Spleen (tissue), 11 donors: Measurements from ENCODE around the gene JPH2. TPM values are rescaled to one million over a fixed set of nuclear protein-coding genes. Genes with fewer than 3 reads are reported as not detected.

ENCODE experiments used
- DNase-seq: peaks from one replicate; pipeline ENCODE4 v3.0.0-alpha.2; 2020
- H3K27ac ChIP-seq, 8 donors: fragments of 200-600 bp; sonication (generic) in 7 of 8; 1 replicate in 4 of 8; 2 replicates in 4 of 8; pipeline versions ENCODE4 v1.5.0 to v1.8.0; 2016 to 2021; ENCODE audit warnings: inconsistent platforms in 4 of 8, mild to moderate bottlenecking in 4 of 8, moderate library complexity in 1 of 8
- H3K27me3 ChIP-seq, 7 donors: fragments of 200-600 bp; sonication (generic) in 6 of 7; replicated peaks in 1 of 7; 1 replicate in 4 of 7; 2 replicates in 3 of 7; pipeline versions ENCODE4 v1.5.0 to v1.8.0; 2016 to 2021; ENCODE audit warnings: inconsistent platforms in 3 of 7, mild to moderate bottlenecking in 1 of 7
- H3K36me3 ChIP-seq, 6 donors: fragments of 200-600 bp; sonication (generic) in 5 of 6; 1 replicate in 4 of 6; 2 replicates in 2 of 6; pipeline versions ENCODE4 v1.5.0 to v1.8.0; 2016 to 2021; ENCODE audit warnings: inconsistent platforms in 2 of 6
- H3K4me1 ChIP-seq, 6 donors: fragments of 200-600 bp; sonication (generic) in 5 of 6; 1 replicate in 3 of 6; 2 replicates in 3 of 6; pipeline versions ENCODE4 v1.5.0 to v1.8.0; 2016 to 2021; ENCODE audit warnings: inconsistent platforms in 3 of 6
- H3K4me3 ChIP-seq, 8 donors: fragments of 200-600 bp; sonication (generic) in 7 of 8; 1 replicate in 4 of 8; 2 replicates in 4 of 8; pipeline versions ENCODE4 v1.5.0 to v1.8.0; 2016 to 2021; ENCODE audit warnings: inconsistent platforms in 4 of 8, mild to moderate bottlenecking in 4 of 8, moderate library complexity in 2 of 8
- H3K9me3 ChIP-seq, 8 donors: fragments of 200-600 bp; sonication (generic) in 7 of 8; 1 replicate in 4 of 8; 2 replicates in 4 of 8; pipeline versions ENCODE4 v1.5.0 to v1.8.0; 2016 to 2021; ENCODE audit warnings: inconsistent platforms in 4 of 8
- CTCF ChIP-seq, 11 experiments: fragments of 200-600 bp in 7 of 11; fragments of 450-650 bp in 4 of 11; sonication (generic) in 4 of 11; IDR thresholded peaks in 8 of 11; conservative IDR thresholded peaks in 3 of 11; 1 replicate in 7 of 11; 2 replicates in 4 of 11; pipeline versions ENCODE4 v1.4.0 to v1.8.0; 2016 to 2021; ENCODE audit warnings: antibody characterized with exemption in 11 of 11, inconsistent platforms in 4 of 11, mild to moderate bottlenecking in 1 of 11
- POLR2A ChIP-seq, 3 donors: fragments of 450-650 bp; IDR thresholded peaks; one replicate each; pipeline ENCODE4 v1.5.1; 2017; ENCODE audit warnings: antibody characterized with exemption in 3 of 3, mild to moderate bottlenecking in 1 of 3
- POLR2AphosphoS5 ChIP-seq, 3 donors: sonication (generic); formaldehyde crosslinking; IDR thresholded peaks; one replicate each; pipeline ENCODE4 v1.5.1; 2017; ENCODE audit warnings: antibody characterized with exemption in 3 of 3
- WGBS, 5 donors: extraction: QIAGEN DNeasy Blood & Tissue Kit in 3 of 5; methylation state at CpG; one replicate each; pipeline versions ENCODE4 v1.1.5 to v1.1.7; 2013 to 2018; 5-methylcytosine and 5-hydroxymethylcytosine counted together
- intact Hi-C: fragments of 100-400 bp; cut with DNase I; formaldehyde crosslinking; loops from one replicate; pipeline ENCODE4 v1.15.0; 2023; ENCODE audit warnings: low total_unique reads
- polyA plus RNA-seq, 3 donors: library from polyadenylated mRNA; stranded (reverse); fragments of 200-250 nt; gene quantifications; one replicate each; pipeline ENCODE4 v1.2.1, GENCODE V29; 2013
- total RNA-seq, 7 donors: library from RNA; depleted of rRNA in 3 of 7; stranded (reverse); fragments of >200 nt in 3 of 7; fragmentation: NEBNext Ultra II Directional in 4 of 7; extraction: Animal tissue kit (Norgen Biotek cat#: 25700) in 4 of 7; gene quantifications; one replicate each; pipeline versions ENCODE4 v1.1.0 to v1.2.1, GENCODE V29; 2016 to 2021
- donor health status: healthy with polysubstance abuse.
- donor health status: DM: no; HTN: no; CAD: no; lungs with moderate emphysema.
- donor health status: DM: no; HTN: no; CAD: no.
- donor health status: Bipolar disorder and iron deficiency.
- donor health status: healthy.
- donor health status: DM: no; HTN: no; CAD: no.
- donor health status: DM: yes; HTN: yes; CAD: no.

JPH2 gene
- total and polyA plus RNA-seq, 10 donors: 0.50 to 4.4 (median 1.3) TPM

GRCh38 chr20:44075191-44075949, 111.6 kb downstream of the JPH2 start:
- WGBS, 5 donors: 62 to 89% (median 81%) methylated on average over 23 of the region's 23 CpGs
- no peaks in the 10 kb centered on the region for H3K36me3 ChIP-seq

GRCh38 chr20:44074252-44075151, 112.5 kb downstream of the JPH2 start:
- H3K27ac ChIP-seq: peak overlapping the region in 6 of 8 donors; percentile 21 to 70 (median 37)
- no peaks in the 10 kb centered on the region for H3K9me3 ChIP-seq
- WGBS, 5 donors: 70 to 90% (median 80%) methylated on average over 12 of the region's 12 CpGs
- peak overlapping the region in 1 of 8 donors; percentile 25 for H3K4me3 ChIP-seq
- intact Hi-C loops: no loop called here
- peaks cover 0 to 25% (median under 1%) of the 10 kb centered on the region in 7 donors for H3K27me3 ChIP-seq
- DNase-seq: no peak
- no peaks in the 10 kb centered on the region for H3K36me3 ChIP-seq
- H3K4me1 ChIP-seq: peaks cover 0 to 61% (median 22%) of the 10 kb centered on the region in 6 donors
- TF ChIP-seq POLR2A (IDR thresholded peaks at IDR 0.05) (no peak), CTCF (IDR thresholded peaks at IDR 0.05 in 8 of 11, conservative IDR thresholded peaks at IDR 0.05 in 3 of 11) (no peak), POLR2AphosphoS5 (IDR thresholded peaks at IDR 0.05) (no peak)

More at GRCh38 chr20:44075191-44075949, 111.6 kb downstream of the JPH2 start:
- Histone ChIP-seq H3K4me3 (peak overlapping the region in 1 of 8 donors; percentile 25), H3K27ac (peak overlapping the region in 6 of 8 donors; percentile 21 to 70 (median 37)), H3K9me3 (no peaks in the 10 kb centered on the region), H3K4me1 (peaks cover 0 to 56% (median 14%) of the 10 kb centered on the region in 6 donors), H3K27me3 (peaks cover 0 to 16% (median 0%) of the 10 kb centered on the region in 7 donors)
- intact Hi-C loops: no loop called here
- TF ChIP-seq POLR2A (IDR thresholded peaks at IDR 0.05): no peak
- TF ChIP-seq CTCF (IDR thresholded peaks at IDR 0.05 in 8 of 11, conservative IDR thresholded peaks at IDR 0.05 in 3 of 11): no peak
- TF ChIP-seq POLR2AphosphoS5 (IDR thresholded peaks at IDR 0.05): no peak
- DNase-seq: no peak

DNA sequence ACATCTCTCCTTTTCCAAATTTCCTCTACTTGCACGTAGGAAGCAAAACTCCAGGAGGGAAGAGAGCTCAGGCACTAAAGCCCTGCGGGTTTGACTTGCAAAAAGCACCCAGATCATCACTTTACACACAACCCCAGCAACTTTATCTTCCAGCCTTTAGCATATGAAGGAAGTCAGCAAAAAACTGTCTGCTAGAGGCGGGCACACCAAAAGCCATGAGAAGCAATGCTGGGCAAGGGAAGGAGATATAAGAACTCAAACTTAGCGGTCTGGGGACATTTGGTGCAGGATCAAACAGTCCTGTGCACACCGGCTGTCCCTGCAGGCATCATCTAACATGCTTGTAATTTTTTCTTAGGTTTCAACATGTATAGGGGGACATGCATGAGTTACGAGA, 113.3 kb downstream of the JPH2 start:
- 72 to 79% (median 74%) methylated on average over 6 of the region's 6 CpGs for WGBS, 5 donors
- Histone ChIP-seq H3K27ac (no peak overlapping the region), H3K4me1 (peaks cover 3 to 69% (median 29%) of the 10 kb centered on the region in 6 donors), H3K36me3 (no peaks in the 10 kb centered on the region), H3K9me3 (no peaks in the 10 kb centered on the region), H3K4me3 (no peak overlapping the region), H3K27me3 (peaks cover 0 to 33% (median 4%) of the 10 kb centered on the region in 7 donors)
- no peak for TF ChIP-seq POLR2AphosphoS5 (IDR thresholded peaks at IDR 0.05)
- TF ChIP-seq POLR2A (IDR thresholded peaks at IDR 0.05): no peak
- TF ChIP-seq CTCF (IDR thresholded peaks at IDR 0.05 in 8 of 11, conservative IDR thresholded peaks at IDR 0.05 in 3 of 11): no peak
- intact Hi-C loops: no loop called here
- DNase-seq: no peak
